H9 (cell line): ENCODE results near the gene PSMC1. TPM values are rescaled to one million over a fixed set of nuclear protein-coding genes. Genes with fewer than 3 reads are reported as not detected.

ENCODE experiments used
- DNase-seq: peaks from one replicate; pipeline ENCODE4 v3.0.0-alpha.2; 2017
- H2AFZ ChIP-seq: one replicate; pipeline ENCODE4 v1.6.1; 2013; ENCODE audit warnings: mild to moderate bottlenecking, low read length, control low read depth, moderate library complexity
- H2AK5ac ChIP-seq: 2 replicates; pipeline ENCODE4 v1.6.1; 2013; ENCODE audit warnings: low read length, control low read depth, mixed read lengths; ENCODE audit not compliant: insufficient read length
- H2BK120ac ChIP-seq: one replicate; pipeline ENCODE4 v1.6.1; 2013; ENCODE audit warnings: low read depth, mild to moderate bottlenecking, low read length, control low read depth, inconsistent platforms; ENCODE audit not compliant: poor library complexity, severe bottlenecking
- H2BK12ac ChIP-seq: 2 replicates; pipeline ENCODE4 v1.6.1; 2013; ENCODE audit warnings: low read length, control low read depth, mixed read lengths, low read depth; ENCODE audit not compliant: insufficient read length
- H2BK15ac ChIP-seq: 2 replicates; pipeline ENCODE4 v1.6.1; 2013; ENCODE audit warnings: low read depth, low read length, control low read depth
- H2BK20ac ChIP-seq: one replicate; pipeline ENCODE4 v1.6.1; 2013; ENCODE audit warnings: low read depth, mild to moderate bottlenecking, low read length, control low read depth, inconsistent platforms; ENCODE audit not compliant: poor library complexity, severe bottlenecking
- H2BK5ac ChIP-seq: 2 replicates; pipeline ENCODE4 v1.6.1; 2013; ENCODE audit warnings: low read length, control low read depth, mixed read lengths; ENCODE audit not compliant: insufficient read length
- H3K14ac ChIP-seq: 2 replicates; pipeline ENCODE4 v1.6.1; 2013; ENCODE audit warnings: low read length, control low read depth; ENCODE audit not compliant: insufficient read depth
- H3K18ac ChIP-seq: 2 replicates; pipeline ENCODE4 v1.6.1; 2013; ENCODE audit warnings: low read depth, mild to moderate bottlenecking, mixed read lengths, low read length, control low read depth; ENCODE audit not compliant: insufficient read length
- H3K23ac ChIP-seq: 2 replicates; pipeline ENCODE4 v1.6.1; 2013; ENCODE audit warnings: low read length, control low read depth, mixed read lengths, low read depth; ENCODE audit not compliant: insufficient read length
- H3K23me2 ChIP-seq: 2 replicates; pipeline ENCODE4 v1.6.1; 2013; ENCODE audit warnings: low read depth, mild to moderate bottlenecking, mixed read lengths, low read length, control low read depth; ENCODE audit not compliant: insufficient read length, poor library complexity, severe bottlenecking
- H3K27ac ChIP-seq: 2 replicates; pipeline ENCODE4 v1.5.1; 2013; ENCODE audit warnings: low read length, control low read depth, mixed read lengths, low read depth; ENCODE audit not compliant: insufficient read length
- H3K27me3 ChIP-seq: 2 replicates; pipeline ENCODE4 v1.6.1; 2013; ENCODE audit warnings: low read length, control low read depth, inconsistent platforms; ENCODE audit not compliant: insufficient read depth
- H3K4ac ChIP-seq: 2 replicates; pipeline ENCODE4 v1.6.1; 2013; ENCODE audit warnings: low read depth, mild to moderate bottlenecking, control low read depth, inconsistent platforms, low read length, moderate library complexity
- H3K4me1 ChIP-seq: 2 replicates; pipeline ENCODE4 v1.6.1; 2013; ENCODE audit warnings: low read length, control low read depth, inconsistent platforms; ENCODE audit not compliant: insufficient read depth
- H3K4me2 ChIP-seq: 2 replicates; pipeline ENCODE4 v1.6.1; 2013; ENCODE audit warnings: low read length, control low read depth, mixed read lengths; ENCODE audit not compliant: insufficient read length, insufficient read depth
- H3K56ac ChIP-seq: 2 replicates; pipeline ENCODE4 v1.6.1; 2013; ENCODE audit warnings: low read depth, mild to moderate bottlenecking, mixed read lengths, low read length, control low read depth; ENCODE audit not compliant: insufficient read length
- H3K79me1 ChIP-seq: 2 replicates; pipeline ENCODE4 v1.6.1; 2013; ENCODE audit warnings: low read depth, mild to moderate bottlenecking, moderate library complexity, low read length, control low read depth, inconsistent platforms; ENCODE audit not compliant: insufficient read depth, poor library complexity, severe bottlenecking
- H3K79me2 ChIP-seq: 2 replicates; pipeline ENCODE4 v1.6.1; 2013; ENCODE audit warnings: low read length, control low read depth, inconsistent platforms; ENCODE audit not compliant: insufficient read depth
- H3K9ac ChIP-seq: 2 replicates; pipeline ENCODE4 v1.6.1; 2013; ENCODE audit warnings: low read length, control low read depth, mixed read lengths; ENCODE audit not compliant: insufficient read length; ENCODE audit errors: extremely low read depth
- H3K9me3 ChIP-seq: one replicate; pipeline ENCODE4 v1.6.1; 2013; ENCODE audit warnings: low read depth, low read length, inconsistent platforms; ENCODE audit not compliant: control insufficient read depth
- H3T11ph ChIP-seq: one replicate; pipeline ENCODE4 v1.6.1; 2013; ENCODE audit warnings: mild to moderate bottlenecking, low read length, control low read depth, inconsistent platforms
- H4K20me1 ChIP-seq: one replicate; pipeline ENCODE4 v1.6.1; 2013; ENCODE audit not compliant: control insufficient read depth, insufficient read length, insufficient read depth
- H4K5ac ChIP-seq: 2 replicates; pipeline ENCODE4 v1.6.1; 2013; ENCODE audit warnings: low read depth, mild to moderate bottlenecking, mixed read lengths, low read length, control low read depth; ENCODE audit not compliant: insufficient read length
- H4K8ac ChIP-seq: replicated peaks from 2 replicates; pipeline ENCODE4 v1.6.1; 2013; ENCODE audit warnings: low read length, control low read depth, mixed read lengths, low read depth; ENCODE audit not compliant: insufficient read length
- H4K91ac ChIP-seq: 2 replicates; pipeline ENCODE4 v1.6.1; 2013; ENCODE audit warnings: low read depth, mild to moderate bottlenecking, moderate library complexity, mixed read lengths, low read length, control low read depth; ENCODE audit not compliant: insufficient read length
- H3K27ac Mint-ChIP-seq, 3 experiments: 2 replicates in 2 of 3; 3 replicates in 1 of 3; pipeline ENCODE4 v1.8.0; 2020 to 2021; ENCODE audit warnings: mixed read lengths in 3 of 3, mild to moderate bottlenecking in 1 of 3, moderate library complexity in 1 of 3
- H3K27me3 Mint-ChIP-seq: 2 replicates; pipeline ENCODE4 v1.8.0; 2021; ENCODE audit warnings: low read depth, mild to moderate bottlenecking, moderate library complexity, mixed read lengths
- H3K36me3 Mint-ChIP-seq, 3 experiments: 2 replicates in 2 of 3; 3 replicates in 1 of 3; pipeline ENCODE4 v1.8.0; 2020 to 2021; ENCODE audit warnings: low read depth in 3 of 3, mixed read lengths in 3 of 3; ENCODE audit not compliant: insufficient read depth in 1 of 3
- H3K4me1 Mint-ChIP-seq, 2 experiments: 2 replicates each; pipeline ENCODE4 v1.8.0; 2020; ENCODE audit warnings: mixed read lengths in 2 of 2
- H3K4me3 Mint-ChIP-seq, 2 experiments: 2 replicates in 1 of 2; 3 replicates in 1 of 2; pipeline ENCODE4 v1.8.0; 2020 to 2021; ENCODE audit warnings: mild to moderate bottlenecking in 2 of 2, mixed read lengths in 2 of 2, moderate library complexity in 1 of 2
- H3K9me3 Mint-ChIP-seq, 2 experiments: 2 replicates in 1 of 2; 3 replicates in 1 of 2; pipeline ENCODE4 v1.8.0; 2020; ENCODE audit warnings: mild to moderate bottlenecking in 2 of 2, mixed read lengths in 2 of 2, moderate library complexity in 1 of 2
- CTCF ChIP-seq: fragments of 200-600 bp; sonication (generic); conservative IDR thresholded peaks from 3 replicates; pipeline ENCODE4 v1.8.0; 2021; ENCODE audit warnings: antibody characterized with exemption, mild to moderate bottlenecking
- WGBS: extraction: QIAGEN DNeasy Blood & Tissue Kit; methylation state at CpG from one replicate; pipeline ENCODE4 v1.1.7; 2013; ENCODE audit warnings: missing lambda C conversion rate, low lambda C conversion rate, mixed read lengths; ENCODE audit not compliant: insufficient read length; ENCODE audit errors: extremely low coverage; 5-methylcytosine and 5-hydroxymethylcytosine counted together
- long read RNA-seq: library from polyadenylated mRNA; unstranded; transcript quantifications from one replicate; pipeline ENCODE4 v2.0.0, GENCODE V29; 2020
- total RNA-seq: library from RNA; stranded (reverse); gene quantifications from 2 replicates; pipeline ENCODE4 v1.2.1, GENCODE V29; 2021

Gene PSMC1
- 97.3 and 113 TPM in 2 replicates for total RNA-seq
- long read RNA-seq, full-length matches to known transcripts: 958 of 997 reads
- long read RNA-seq, partial matches to known transcripts: 10 of 997 reads
- long read RNA-seq, other reads (novel, unspliced or antisense): 29 of 997 reads

GRCh38 chr14:90256354-90257131 lies at the start of gene PSMC1:
PSMC1 (plus strand) TSS chr14:90256553; CDS start chr14:90256598, 45 bp downstream.
- peak within 1 kb of the TSS; percentile 98 for H3K14ac ChIP-seq
- H3K79me1 ChIP-seq: no peaks in the 10 kb centered on the region
- peak within 1 kb of the TSS; percentile 98 for H3K18ac ChIP-seq
- no peak within 1 kb of the TSS for H2BK12ac ChIP-seq
- H4K5ac ChIP-seq: peak within 1 kb of the TSS; percentile 94
- H4K20me1 ChIP-seq: no peaks in the 10 kb centered on the region
- H2BK20ac ChIP-seq: no peak within 1 kb of the TSS
- H3T11ph ChIP-seq: no peak within 1 kb of the TSS
- Mint-ChIP-seq H3K36me3 (peaks cover 13 to 28% (median 23%) of the 10 kb centered on the region in 3 experiments), H3K9me3 (no peaks in the 10 kb centered on the region; a peak in 1 of 5 replicates), H3K27ac (peak within 1 kb of the TSS; percentile 91 to 99 (median 98)), H3K4me3 (peak within 1 kb of the TSS; percentile 92 to 93), H3K27me3 (peaks cover 38% of the 10 kb centered on the region), H3K4me1 (peaks cover 10 to 18% of the 10 kb centered on the region in 2 experiments)
- peak within 1 kb of the TSS; percentile 87 for H3K4me2 ChIP-seq
- no CpG with 5 or more reads among the region's 55 CpGs for WGBS
- no peaks in the 10 kb centered on the region for H3K9me3 ChIP-seq
- H4K91ac ChIP-seq: peak within 1 kb of the TSS; percentile 66
- H2BK5ac ChIP-seq: peak within 1 kb of the TSS; percentile 85
- H3K27ac ChIP-seq: no peak within 1 kb of the TSS
- H2BK120ac ChIP-seq: no peak within 1 kb of the TSS
- DNase-seq: peak; percentile 90
- TF ChIP-seq CTCF: no peak
- H3K9ac ChIP-seq: peak within 1 kb of the TSS; percentile 95
- peak within 1 kb of the TSS; percentile 98 for H2AFZ ChIP-seq
- H3K23ac ChIP-seq: no peak within 1 kb of the TSS
- no peak within 1 kb of the TSS for H4K8ac ChIP-seq
- peak within 1 kb of the TSS; percentile 99; the same call in 1 of the 2 replicates for H2BK15ac ChIP-seq
- no peak within 1 kb of the TSS for H2AK5ac ChIP-seq
- H3K79me2 ChIP-seq: peaks cover 12% of the 10 kb centered on the region; the same call in 1 of the 2 replicates
- no peaks in the 10 kb centered on the region; the same call in 1 of the 2 replicates for H3K27me3 ChIP-seq
- H3K56ac ChIP-seq: no peak within 1 kb of the TSS
- H3K23me2 ChIP-seq: peaks cover 6% of the 10 kb centered on the region
- H3K4me1 ChIP-seq: no peaks in the 10 kb centered on the region
- peak within 1 kb of the TSS; percentile 27; the same call in 1 of the 2 replicates for H3K4ac ChIP-seq
